Sigmoid colon (tissue), 7 donors: ENCODE data around the gene HNRNPL. TPM values are rescaled to one million over a fixed set of nuclear protein-coding genes. Genes with fewer than 3 reads are reported as not detected.
A peak's percentile ranks its signal among the peaks of the same experiment; 100 is the strongest.
"Not testable (repeated sequence)": the region's sequence is repeated elsewhere in the genome, so short reads cannot be mapped to it uniquely, and the experiment has no call there.

Experiments
- DNase-seq: peaks from one replicate; pipeline ENCODE4 v3.0.0-alpha.2; 2019
- H3K27ac ChIP-seq, 4 donors: fragments of 200-600 bp; sonication (generic); one replicate each; pipeline ENCODE4 v1.5.1; 2016 to 2019; ENCODE audit warnings: mild to moderate bottlenecking in 1 of 4
- H3K27me3 ChIP-seq, 3 donors: fragments of 200-600 bp; sonication (generic); one replicate each; pipeline ENCODE4 v1.5.1; 2019; ENCODE audit warnings: mild to moderate bottlenecking in 1 of 3
- H3K36me3 ChIP-seq, 4 donors: fragments of 200-600 bp; sonication (generic); one replicate each; pipeline ENCODE4 v1.5.1; 2016 to 2019
- H3K4me1 ChIP-seq, 4 donors: fragments of 200-600 bp; sonication (generic); one replicate each; pipeline ENCODE4 v1.5.1; 2017 to 2019
- H3K4me3 ChIP-seq, 4 donors: fragments of 200-600 bp; sonication (generic); one replicate each; pipeline ENCODE4 v1.5.1; 2017 to 2019; ENCODE audit warnings: mild to moderate bottlenecking in 2 of 4, moderate library complexity in 1 of 4
- H3K9me3 ChIP-seq, 4 donors: fragments of 200-600 bp in 3 of 4; sonication (generic) in 3 of 4; one replicate each; pipeline versions ENCODE4 v1.5.1 to v1.6.1; 2013 to 2019
- CTCF ChIP-seq, 4 experiments: fragments of 450-650 bp in 3 of 4; fragments of 200-600 bp in 1 of 4; IDR thresholded peaks; one replicate each; pipeline ENCODE4 v1.5.1; 2016 to 2019; ENCODE audit warnings: antibody characterized with exemption in 4 of 4, mild to moderate bottlenecking in 3 of 4, moderate library complexity in 2 of 4
- EP300 ChIP-seq, 4 donors: sonication (generic); formaldehyde crosslinking; IDR thresholded peaks; one replicate each; pipeline ENCODE4 v1.6.1; 2017; ENCODE audit warnings: antibody characterized with exemption in 4 of 4
- POLR2A ChIP-seq, 2 donors: fragments of 450-650 bp; IDR thresholded peaks; one replicate each; pipeline ENCODE4 v1.6.1; 2016; ENCODE audit warnings: antibody characterized with exemption in 2 of 2, mild to moderate bottlenecking in 2 of 2, moderate library complexity in 2 of 2
- POLR2AphosphoS5 ChIP-seq, 4 donors: sonication (generic); formaldehyde crosslinking; IDR thresholded peaks; one replicate each; pipeline ENCODE4 v1.6.1; 2017; ENCODE audit warnings: antibody characterized with exemption in 4 of 4
- WGBS, 2 donors: extraction: QIAGEN DNeasy Blood & Tissue Kit; methylation state at CpG; one replicate each; pipeline ENCODE4 v1.1.7; 2013; 5-methylcytosine and 5-hydroxymethylcytosine counted together
- intact Hi-C: fragments of 100-400 bp; cut with DNase I; formaldehyde crosslinking; loops from one replicate; pipeline ENCODE4 v1.15.1; 2023
- polyA plus RNA-seq, 3 donors: library from polyadenylated mRNA; stranded (reverse); fragments of 200-250 nt; gene quantifications; one replicate each; pipeline ENCODE4 v1.2.3, GENCODE V29; 2013
- total RNA-seq, 4 donors: library from RNA; depleted of rRNA; stranded (reverse); fragments of >200 nt; gene quantifications; one replicate each; pipeline ENCODE4 v1.1.0, GENCODE V29; 2016
- donor health status: healthy with polysubstance abuse.
- donor health status: Bipolar disorder and iron deficiency.
- donor health status: healthy.

HNRNPL gene
- total and polyA plus RNA-seq, 7 donors = 115 to 206 (median 160) TPM

- no peak overlapping the region for H3K27ac ChIP-seq
- H3K9me3 ChIP-seq = no peaks in the 10 kb centered on the region
- intact Hi-C loops = no loop called here
- WGBS, 2 donors = 91 to 94% methylated on average over 17 of the region's 17 CpGs
- no peaks in the 10 kb centered on the region for H3K36me3 ChIP-seq
- TF ChIP-seq POLR2A (IDR thresholded peaks at IDR 0.05) (no peak), POLR2AphosphoS5 (IDR thresholded peaks at IDR 0.05) (no peak), CTCF (IDR thresholded peaks at IDR 0.05) (no peak), EP300 (IDR thresholded peaks at IDR 0.05) (no peak)
- H3K27me3 ChIP-seq = no peaks in the 10 kb centered on the region
- H3K4me1 ChIP-seq = no peaks in the 10 kb centered on the region
- no peak overlapping the region for H3K4me3 ChIP-seq
- peak; percentile 48 for DNase-seq
These were observed 41.0 kb downstream of the HNRNPL start for GRCh38 chr19:38808741-38809140.

- H3K4me3 ChIP-seq, H3K36me3 ChIP-seq, H3K4me1 ChIP-seq, intact Hi-C loops, H3K27ac ChIP-seq, H3K9me3 ChIP-seq, H3K27me3 ChIP-seq, DNase-seq: not testable (repeated sequence)
- WGBS, 2 donors = 74 to 78% methylated on average over 15 of the region's 18 CpGs
These were observed 42.2 kb downstream of the HNRNPL start for GRCh38 chr19:38807374-38808098.

- WGBS, 2 donors = 86 to 87% methylated on average over 6 of the region's 6 CpGs
- DNase-seq = peak; percentile 61
- TF ChIP-seq POLR2AphosphoS5 (IDR thresholded peaks at IDR 0.05) (no peak), EP300 (IDR thresholded peaks at IDR 0.05) (no peak), CTCF (IDR thresholded peaks at IDR 0.05) (no peak), POLR2A (IDR thresholded peaks at IDR 0.05) (no peak)
- no peaks in the 10 kb centered on the region for H3K4me1 ChIP-seq
- intact Hi-C loops = no loop called here
- no peaks in the 10 kb centered on the region for H3K36me3 ChIP-seq
- H3K27me3 ChIP-seq = no peaks in the 10 kb centered on the region
- no peak overlapping the region for H3K4me3 ChIP-seq
- H3K27ac ChIP-seq = no peak overlapping the region
- no peaks in the 10 kb centered on the region for H3K9me3 ChIP-seq
These were observed 43.4 kb downstream of the HNRNPL start for GRCh38 chr19:38806371-38806770.

- DNase-seq = peak; percentile 34
- Histone ChIP-seq H3K9me3 (no peaks in the 10 kb centered on the region), H3K27me3 (no peaks in the 10 kb centered on the region), H3K27ac (no peak overlapping the region), H3K4me1 (no peaks in the 10 kb centered on the region), H3K36me3 (no peaks in the 10 kb centered on the region), H3K4me3 (no peak overlapping the region)
- WGBS, 2 donors = 16 to 43% methylated on average over 1 of the region's 1 CpG
- TF ChIP-seq EP300 (IDR thresholded peaks at IDR 0.05) (no peak), POLR2AphosphoS5 (IDR thresholded peaks at IDR 0.05) (no peak), POLR2A (IDR thresholded peaks at IDR 0.05) (no peak), CTCF (IDR thresholded peaks at IDR 0.05) (no peak)
- intact Hi-C loops = no loop called here
These were observed 44.6 kb downstream of the HNRNPL start for GRCh38 chr19:38805180-38805579.

GRCh38 chr19:38803543-38803942 is 46.2 kb downstream of the HNRNPL start:
- no peaks in the 10 kb centered on the region for H3K36me3 ChIP-seq
- no peaks in the 10 kb centered on the region for H3K4me1 ChIP-seq
- DNase-seq = peak; percentile 57
- no peaks in the 10 kb centered on the region for H3K9me3 ChIP-seq
- no peak overlapping the region for H3K4me3 ChIP-seq
- no peaks in the 10 kb centered on the region for H3K27me3 ChIP-seq
- intact Hi-C loops = no loop called here
- 92 to 95% methylated on average over 10 of the region's 10 CpGs for WGBS, 2 donors
- H3K27ac ChIP-seq = no peak overlapping the region
- TF ChIP-seq POLR2AphosphoS5 (IDR thresholded peaks at IDR 0.05) (no peak), POLR2A (IDR thresholded peaks at IDR 0.05) (no peak), CTCF (IDR thresholded peaks at IDR 0.05) (no peak), EP300 (IDR thresholded peaks at IDR 0.05) (no peak)
